WTC11 (cell line): ENCODE measurements around the gene OCSTAMP. TPM values are rescaled to one million over a fixed set of nuclear protein-coding genes. Genes with fewer than 3 reads are reported as not detected.

Experiments
- ATAC-seq: fragments of 200-7000 bp; cut with Tn5 transposase; 2 replicates; pipeline ENCODE4 v1.10.0; 2021; ENCODE audit warnings: mild to moderate bottlenecking, moderate library complexity
- CTCF ChIA-PET: fragments of 300-600 bp; sonication (Branson Sonifier 250); formaldehyde crosslinking; loops from one replicate; lab custom pipeline; 2021; ENCODE audit warnings: antibody characterized with exemption; lab: Charles Lee
- POLR2A ChIA-PET: fragments of 350-600 bp; sonication (Branson Sonifier 250); formaldehyde crosslinking; loops from one replicate; lab custom pipeline; 2021; ENCODE audit warnings: antibody characterized with exemption; lab: Charles Lee
- DNase-seq: peaks from one replicate; pipeline ENCODE4 v3.0.0; 2021; ENCODE audit warnings: low spot score
- H3K27ac Mint-ChIP-seq: 2 replicates; pipeline ENCODE4 v1.8.0; 2021; ENCODE audit warnings: mixed read lengths
- H3K27me3 Mint-ChIP-seq: 2 replicates; pipeline ENCODE4 v1.8.0; 2021; ENCODE audit warnings: low read depth, mild to moderate bottlenecking, moderate library complexity, mixed read lengths
- H3K36me3 Mint-ChIP-seq: 2 replicates; pipeline ENCODE4 v1.8.0; 2021; ENCODE audit warnings: mixed read lengths
- H3K4me1 Mint-ChIP-seq: 2 replicates; pipeline ENCODE4 v1.8.0; 2022; ENCODE audit warnings: mixed read lengths
- H3K4me3 Mint-ChIP-seq: 2 replicates; pipeline ENCODE4 v1.8.0; 2021; ENCODE audit warnings: mild to moderate bottlenecking, moderate library complexity, mixed read lengths
- H3K9me3 Mint-ChIP-seq: 2 replicates; pipeline ENCODE4 v1.8.0; 2021; ENCODE audit warnings: mixed read lengths
- E2F5 ChIP-seq: sonication (generic); formaldehyde crosslinking; IDR thresholded peaks from 2 replicates; pipeline ENCODE4 v1.8.1; 2022; ENCODE audit warnings: mild to moderate bottlenecking, moderate library complexity, missing genetic modification reagents
- ELF4 ChIP-seq: sonication (generic); formaldehyde crosslinking; IDR thresholded peaks from 2 replicates; pipeline ENCODE4 v1.8.1; 2022; ENCODE audit warnings: low read depth, mild to moderate bottlenecking, moderate library complexity, missing genetic modification reagents
- ETV6 ChIP-seq: sonication (generic); formaldehyde crosslinking; IDR thresholded peaks from 2 replicates; pipeline ENCODE4 v1.8.1; 2022; ENCODE audit warnings: mild to moderate bottlenecking, missing genetic modification reagents
- FOXP4 ChIP-seq: sonication (generic); formaldehyde crosslinking; IDR thresholded peaks from 2 replicates; pipeline ENCODE4 v1.8.0; 2022; ENCODE audit warnings: mild to moderate bottlenecking, missing genetic modification reagents
- GRHL2 ChIP-seq: fragments of 250-450 bp; sonication (Bioruptor Pico); IDR thresholded peaks from 2 replicates; pipeline ENCODE4 v1.8.0; 2022; ENCODE audit warnings: mild to moderate bottlenecking, moderate library complexity; ENCODE audit not compliant: insufficient replicate concordance, severe bottlenecking
- GTF2I ChIP-seq: fragments of 250-450 bp; sonication (Bioruptor Pico); conservative IDR thresholded peaks from 2 replicates; pipeline ENCODE4 v1.4.0; 2021; ENCODE audit warnings: mild to moderate bottlenecking
- MAX ChIP-seq: sonication (generic); formaldehyde crosslinking; IDR thresholded peaks from 2 replicates; pipeline ENCODE4 v1.8.0; 2022; ENCODE audit warnings: mild to moderate bottlenecking, missing genetic modification reagents
- NR2C2 ChIP-seq: sonication (generic); formaldehyde crosslinking; IDR thresholded peaks from 2 replicates; pipeline ENCODE4 v1.8.0; 2022; ENCODE audit warnings: mild to moderate bottlenecking, missing genetic modification reagents
- SMAD4 ChIP-seq: sonication (generic); formaldehyde crosslinking; IDR thresholded peaks from 2 replicates; pipeline ENCODE4 v1.8.0; 2022; ENCODE audit warnings: mild to moderate bottlenecking, missing genetic modification reagents
- TP53 ChIP-seq: sonication (generic); formaldehyde crosslinking; IDR thresholded peaks from 2 replicates; pipeline ENCODE4 v1.8.1; 2023; ENCODE audit warnings: mild to moderate bottlenecking, missing genetic modification reagents
- ZBTB21 ChIP-seq: sonication (generic); formaldehyde crosslinking; IDR thresholded peaks from 2 replicates; pipeline ENCODE4 v1.8.1; 2023; ENCODE audit warnings: mild to moderate bottlenecking, missing genetic modification reagents, borderline replicate concordance
- total RNA-seq: library from RNA; stranded (reverse); gene quantifications from 3 replicates; pipeline ENCODE4 v1.2.3, GENCODE V29; 2021
- TF ChIP-seq, protein P1 (sequence below): sonication (generic); formaldehyde crosslinking; IDR thresholded peaks from 2 replicates; pipeline ENCODE4 v1.8.0; 2023; ENCODE audit warnings: missing genetic modification reagents, mild to moderate bottlenecking, borderline replicate concordance
- TF ChIP-seq, protein P2 (sequence below): fragments of 250-450 bp; sonication (Bioruptor Pico); IDR thresholded peaks from 2 replicates; pipeline ENCODE4 v1.8.0; 2021; ENCODE audit warnings: mild to moderate bottlenecking
- TF ChIP-seq, protein P3 (sequence below): fragments of 250-450 bp; sonication (Bioruptor Pico); IDR thresholded peaks from 2 replicates; pipeline ENCODE4 v2.1.2; 2022; ENCODE audit warnings: mild to moderate bottlenecking, moderate library complexity

Gene OCSTAMP
- total RNA-seq, 1 experiment from 2014 or later: not detected

- TF ChIP-seq MAX (CRISPR knock-in tag): no peak
- no peak for TF ChIP-seq FOXP4 (CRISPR knock-in tag)
- no peak for TF ChIP-seq GTF2I (CRISPR knock-in tag)
- no peak for TF ChIP-seq ELF4 (CRISPR knock-in tag)
- TF ChIP-seq ETV6 (CRISPR knock-in tag): no peak
- TF ChIP-seq, all 79 proteins: peak for 0
These were observed 28.3 kb upstream of the OCSTAMP start (continued) for GRCh38 chr20:46578745-46579144.

- ATAC-seq (no peak), DNase-seq (no peak)
- TF ChIP-seq E2F5 (CRISPR knock-in tag) (no peak), SMAD4 (CRISPR knock-in tag) (no peak), TP53 (CRISPR knock-in tag) (no peak)
- TF ChIP-seq, protein P1, sequence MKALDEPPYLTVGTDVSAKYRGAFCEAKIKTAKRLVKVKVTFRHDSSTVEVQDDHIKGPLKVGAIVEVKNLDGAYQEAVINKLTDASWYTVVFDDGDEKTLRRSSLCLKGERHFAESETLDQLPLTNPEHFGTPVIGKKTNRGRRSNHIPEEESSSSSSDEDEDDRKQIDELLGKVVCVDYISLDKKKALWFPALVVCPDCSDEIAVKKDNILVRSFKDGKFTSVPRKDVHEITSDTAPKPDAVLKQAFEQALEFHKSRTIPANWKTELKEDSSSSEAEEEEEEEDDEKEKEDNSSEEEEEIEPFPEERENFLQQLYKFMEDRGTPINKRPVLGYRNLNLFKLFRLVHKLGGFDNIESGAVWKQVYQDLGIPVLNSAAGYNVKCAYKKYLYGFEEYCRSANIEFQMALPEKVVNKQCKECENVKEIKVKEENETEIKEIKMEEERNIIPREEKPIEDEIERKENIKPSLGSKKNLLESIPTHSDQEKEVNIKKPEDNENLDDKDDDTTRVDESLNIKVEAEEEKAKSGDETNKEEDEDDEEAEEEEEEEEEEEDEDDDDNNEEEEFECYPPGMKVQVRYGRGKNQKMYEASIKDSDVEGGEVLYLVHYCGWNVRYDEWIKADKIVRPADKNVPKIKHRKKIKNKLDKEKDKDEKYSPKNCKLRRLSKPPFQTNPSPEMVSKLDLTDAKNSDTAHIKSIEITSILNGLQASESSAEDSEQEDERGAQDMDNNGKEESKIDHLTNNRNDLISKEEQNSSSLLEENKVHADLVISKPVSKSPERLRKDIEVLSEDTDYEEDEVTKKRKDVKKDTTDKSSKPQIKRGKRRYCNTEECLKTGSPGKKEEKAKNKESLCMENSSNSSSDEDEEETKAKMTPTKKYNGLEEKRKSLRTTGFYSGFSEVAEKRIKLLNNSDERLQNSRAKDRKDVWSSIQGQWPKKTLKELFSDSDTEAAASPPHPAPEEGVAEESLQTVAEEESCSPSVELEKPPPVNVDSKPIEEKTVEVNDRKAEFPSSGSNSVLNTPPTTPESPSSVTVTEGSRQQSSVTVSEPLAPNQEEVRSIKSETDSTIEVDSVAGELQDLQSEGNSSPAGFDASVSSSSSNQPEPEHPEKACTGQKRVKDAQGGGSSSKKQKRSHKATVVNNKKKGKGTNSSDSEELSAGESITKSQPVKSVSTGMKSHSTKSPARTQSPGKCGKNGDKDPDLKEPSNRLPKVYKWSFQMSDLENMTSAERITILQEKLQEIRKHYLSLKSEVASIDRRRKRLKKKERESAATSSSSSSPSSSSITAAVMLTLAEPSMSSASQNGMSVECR (CRISPR knock-in tag): no peak
- TF ChIP-seq, protein P2, sequence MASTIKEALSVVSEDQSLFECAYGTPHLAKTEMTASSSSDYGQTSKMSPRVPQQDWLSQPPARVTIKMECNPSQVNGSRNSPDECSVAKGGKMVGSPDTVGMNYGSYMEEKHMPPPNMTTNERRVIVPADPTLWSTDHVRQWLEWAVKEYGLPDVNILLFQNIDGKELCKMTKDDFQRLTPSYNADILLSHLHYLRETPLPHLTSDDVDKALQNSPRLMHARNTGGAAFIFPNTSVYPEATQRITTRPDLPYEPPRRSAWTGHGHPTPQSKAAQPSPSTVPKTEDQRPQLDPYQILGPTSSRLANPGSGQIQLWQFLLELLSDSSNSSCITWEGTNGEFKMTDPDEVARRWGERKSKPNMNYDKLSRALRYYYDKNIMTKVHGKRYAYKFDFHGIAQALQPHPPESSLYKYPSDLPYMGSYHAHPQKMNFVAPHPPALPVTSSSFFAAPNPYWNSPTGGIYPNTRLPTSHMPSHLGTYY (CRISPR knock-in tag): no peak
- Mint-ChIP-seq H3K9me3 (peaks cover 23% of the 10 kb centered on the region), H3K36me3 (peaks cover 18% of the 10 kb centered on the region), H3K27ac (no peak overlapping the region), H3K4me3 (no peak overlapping the region), H3K4me1 (no peaks in the 10 kb centered on the region), H3K27me3 (no peaks in the 10 kb centered on the region)
- POLR2A ChIA-PET: no interaction called here
- CTCF ChIA-PET: no interaction called here
These were observed 26.4 kb upstream of the OCSTAMP start for GRCh38 chr20:46576774-46577395.

DNA sequence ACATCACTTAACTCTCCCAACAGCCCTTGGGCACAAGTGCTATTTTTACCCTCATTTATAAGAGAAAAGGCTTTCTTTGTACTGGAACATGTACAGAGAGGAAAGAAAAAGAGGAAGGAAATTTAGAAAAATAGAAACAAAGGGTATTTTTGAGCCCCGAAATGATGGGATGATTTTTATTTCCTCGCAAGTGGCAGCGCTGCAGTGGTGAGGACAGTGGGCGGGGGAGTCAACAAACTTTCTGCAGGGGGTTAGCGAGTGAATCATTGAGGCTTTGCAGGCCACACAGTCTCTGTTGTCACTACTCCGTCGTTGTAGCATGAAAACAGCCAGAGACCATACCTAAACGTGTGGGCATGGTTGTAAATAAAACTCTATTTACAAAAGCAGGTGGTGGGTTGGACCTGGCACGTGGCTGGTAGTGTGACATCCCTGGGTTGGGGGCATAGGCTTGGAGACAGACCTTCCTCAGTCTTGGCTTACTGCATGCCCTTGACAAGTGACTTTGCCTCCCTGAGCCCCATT is 25.5 kb upstream of the OCSTAMP start:
- DNase-seq: no peak
- Mint-ChIP-seq H3K4me3 (no peak overlapping the region), H3K27me3 (no peaks in the 10 kb centered on the region), H3K9me3 (peaks cover 14% of the 10 kb centered on the region)
- no peak for TF ChIP-seq GRHL2 (CRISPR knock-in tag)
- no peak for TF ChIP-seq NR2C2
- TF ChIP-seq ZBTB21: no peak
- TF ChIP-seq, protein P3, sequence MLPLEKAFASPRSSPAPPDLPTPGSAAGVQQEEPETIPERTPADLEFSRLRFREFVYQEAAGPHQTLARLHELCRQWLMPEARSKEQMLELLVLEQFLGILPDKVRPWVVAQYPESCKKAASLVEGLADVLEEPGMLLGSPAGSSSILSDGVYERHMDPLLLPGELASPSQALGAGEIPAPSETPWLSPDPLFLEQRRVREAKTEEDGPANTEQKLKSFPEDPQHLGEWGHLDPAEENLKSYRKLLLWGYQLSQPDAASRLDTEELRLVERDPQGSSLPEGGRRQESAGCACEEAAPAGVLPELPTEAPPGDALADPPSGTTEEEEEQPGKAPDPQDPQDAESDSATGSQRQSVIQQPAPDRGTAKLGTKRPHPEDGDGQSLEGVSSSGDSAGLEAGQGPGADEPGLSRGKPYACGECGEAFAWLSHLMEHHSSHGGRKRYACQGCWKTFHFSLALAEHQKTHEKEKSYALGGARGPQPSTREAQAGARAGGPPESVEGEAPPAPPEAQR: no peak
- TF ChIP-seq, all 79 proteins: peak for 0
- POLR2A ChIA-PET: no interaction called here
- no peak for ATAC-seq
- Mint-ChIP-seq H3K36me3 (peaks cover 9% of the 10 kb centered on the region), H3K4me1 (no peaks in the 10 kb centered on the region), H3K27ac (no peak overlapping the region)
- CTCF ChIA-PET: no interaction called here
